HG02973 (cell line): ENCODE data around the gene NEIL3.

Experiments
- ATAC-seq: cut with Tn5 transposase; IDR thresholded peaks from one replicate; pipeline ENCODE4 v1.9.1; 2021; ENCODE audit warnings: moderate library complexity; ENCODE audit not compliant: unreplicated experiment

Gene NEIL3

GRCh38 chr4:177309522-177310371 lies at the start of gene NEIL3:
TSS of gene NEIL3 (plus strand) at chr4:177309874. CDS start at chr4:177309954, 80 bp downstream.
- peak; percentile 89 for ATAC-seq

DNA sequence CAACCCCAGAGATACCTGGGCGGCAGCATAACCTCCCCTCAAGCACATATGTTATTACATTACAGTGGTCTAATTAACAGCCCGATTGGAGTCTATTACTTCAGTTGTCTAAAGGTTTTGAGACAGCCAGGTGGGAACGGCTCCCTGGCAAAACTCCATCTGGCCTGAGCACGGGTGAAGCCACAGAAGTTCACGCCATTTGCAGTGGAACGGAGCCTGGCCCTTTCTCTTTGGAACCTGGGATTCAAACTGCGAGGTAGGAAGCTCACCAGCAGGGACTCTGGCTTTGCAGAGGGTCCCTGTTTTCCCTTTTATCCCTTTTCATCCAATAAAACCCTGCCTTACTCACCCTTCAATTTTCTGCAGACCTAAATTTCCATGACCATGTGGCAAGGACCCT lies 45.9 kb upstream of the NEIL3 start:
- ATAC-seq, result no peak

DNA sequence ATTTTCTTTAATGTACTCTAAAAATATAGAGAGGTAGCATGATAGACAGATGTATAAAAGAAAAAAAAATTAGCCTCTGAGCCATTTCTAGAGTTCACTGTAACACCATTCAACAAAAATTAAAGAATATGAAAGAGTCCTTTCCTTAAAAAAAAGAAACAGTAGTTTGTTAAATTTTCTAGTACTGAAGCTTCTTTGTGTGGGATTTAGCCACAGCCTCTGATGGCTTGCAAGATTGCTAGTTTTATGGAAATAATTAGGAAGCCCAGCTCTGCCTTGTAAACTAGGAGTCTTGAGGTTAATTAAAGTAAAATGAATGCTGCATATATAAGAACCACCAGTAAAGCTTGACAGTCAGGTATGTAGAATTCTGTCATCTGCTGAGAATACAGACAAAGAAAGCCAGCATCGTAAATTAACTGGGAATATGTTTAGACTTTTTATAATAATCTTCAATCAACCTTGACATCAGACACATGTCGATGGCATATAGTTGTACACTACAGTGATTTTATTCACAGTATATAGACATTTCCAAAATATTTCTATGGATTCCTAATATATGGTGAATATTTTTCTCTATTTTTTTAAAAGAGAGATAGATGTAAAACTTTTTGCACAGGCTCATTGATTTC lies 44.8 kb upstream of the NEIL3 start:
- no peak for ATAC-seq

GRCh38 chr4:177265729-177266128 lies 43.9 kb upstream of the NEIL3 start:
- no peak for ATAC-seq

- no peak for ATAC-seq
Measured at GRCh38 chr4:177266506-177266905, 43.2 kb upstream of the NEIL3 start.

- no peak for ATAC-seq
Measured at GRCh38 chr4:177267911-177268310, 41.8 kb upstream of the NEIL3 start.

GRCh38 chr4:177271091-177271490 lies 38.6 kb upstream of the NEIL3 start:
- no peak for ATAC-seq

- ATAC-seq, result no peak
Measured at GRCh38 chr4:177271915-177272766, 37.5 kb upstream of the NEIL3 start.

DNA sequence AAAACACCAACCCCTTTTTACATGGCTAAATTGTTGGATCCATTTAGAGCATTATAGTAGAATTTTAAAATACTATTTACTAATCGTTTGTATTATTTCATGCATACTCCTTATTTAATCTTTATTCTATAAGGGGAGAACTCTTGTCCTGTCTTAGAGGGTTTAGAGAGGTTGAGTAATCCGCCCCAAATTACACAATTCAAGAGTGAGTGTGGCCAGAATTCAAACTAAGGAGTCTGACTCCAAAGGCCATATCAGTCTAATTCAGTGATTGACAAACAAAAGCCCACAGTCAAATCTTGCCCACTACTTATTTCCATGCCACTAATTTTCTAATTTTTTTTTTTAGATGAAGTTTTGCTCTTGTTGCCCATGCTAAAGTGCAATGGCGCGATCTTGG lies 33.7 kb upstream of the NEIL3 start:
- ATAC-seq, result no peak

DNA sequence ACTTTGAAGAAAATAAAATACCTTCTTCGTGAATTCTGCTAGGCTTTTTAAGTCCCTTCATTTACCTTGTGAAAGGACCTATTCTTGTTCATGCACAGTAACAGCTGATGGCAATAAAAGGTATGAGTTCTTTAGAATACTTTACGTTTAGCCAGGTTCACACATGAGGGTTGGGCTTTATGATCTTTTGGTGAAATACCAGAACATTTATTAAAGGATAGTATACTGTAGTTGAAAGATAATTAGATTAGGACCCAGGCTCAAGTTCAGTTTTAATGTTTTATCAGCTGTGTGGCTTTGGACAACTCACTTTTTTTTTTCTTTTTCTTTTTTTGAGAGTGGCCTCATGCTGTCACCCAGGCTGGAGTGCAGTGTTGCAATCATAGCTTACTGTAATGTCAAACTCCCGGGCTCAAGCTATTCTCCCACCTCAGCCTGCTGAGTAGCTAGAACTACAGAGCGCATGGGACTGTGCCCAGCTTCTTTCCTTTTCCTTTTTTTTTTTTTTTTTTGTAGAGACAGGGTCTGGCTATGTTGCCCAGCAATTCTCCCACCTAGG lies 28.2 kb upstream of the NEIL3 start:
- ATAC-seq, result no peak

- no peak for ATAC-seq
Measured at GRCh38 chr4:177282284-177282835, 27.3 kb upstream of the NEIL3 start.

DNA sequence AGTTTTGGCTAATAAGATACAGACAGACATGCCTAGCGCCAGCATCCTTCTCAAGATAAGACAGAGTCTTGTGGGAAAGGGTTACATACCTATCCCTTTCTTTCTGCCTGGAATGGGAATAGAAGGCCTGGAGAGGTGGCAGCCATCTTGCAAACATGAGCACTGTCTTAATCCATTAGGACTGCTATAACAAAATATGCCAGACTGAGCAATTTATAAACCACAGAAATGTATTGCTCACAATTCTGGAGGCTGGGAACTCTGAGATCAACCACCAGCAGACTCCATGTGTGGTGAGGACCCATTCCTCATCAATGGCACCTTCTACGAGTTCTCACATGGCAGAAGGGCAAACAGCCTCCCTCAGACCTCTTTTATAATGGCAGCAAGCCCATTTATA lies 26.5 kb upstream of the NEIL3 start:
- ATAC-seq, result no peak

DNA sequence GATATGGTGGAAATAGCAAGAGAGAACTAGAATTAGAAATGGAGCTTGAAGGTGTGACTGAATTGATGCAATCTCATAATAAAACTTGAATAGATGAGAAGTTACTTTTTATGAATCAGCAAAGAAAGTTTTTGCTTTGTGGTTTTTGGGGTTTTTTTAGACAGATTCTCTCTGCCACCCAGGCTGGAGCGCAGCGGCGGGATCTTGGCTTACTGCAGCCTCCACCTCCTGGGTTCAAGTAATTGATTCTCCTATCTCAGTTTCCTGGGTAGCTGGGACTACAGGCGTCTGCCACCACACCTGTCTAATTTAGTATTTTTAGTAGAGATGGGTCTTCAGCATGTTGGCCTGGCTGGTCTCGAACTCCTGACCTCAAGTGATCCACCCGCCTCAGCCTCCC lies 23.7 kb upstream of the NEIL3 start:
- no peak for ATAC-seq

GRCh38 chr4:177287255-177287654 lies 22.4 kb upstream of the NEIL3 start:
- no peak for ATAC-seq

GRCh38 chr4:177288335-177288734 lies 21.3 kb upstream of the NEIL3 start:
- ATAC-seq, result no peak

- no peak for ATAC-seq
Measured at GRCh38 chr4:177290780-177291179, 18.9 kb upstream of the NEIL3 start.

DNA sequence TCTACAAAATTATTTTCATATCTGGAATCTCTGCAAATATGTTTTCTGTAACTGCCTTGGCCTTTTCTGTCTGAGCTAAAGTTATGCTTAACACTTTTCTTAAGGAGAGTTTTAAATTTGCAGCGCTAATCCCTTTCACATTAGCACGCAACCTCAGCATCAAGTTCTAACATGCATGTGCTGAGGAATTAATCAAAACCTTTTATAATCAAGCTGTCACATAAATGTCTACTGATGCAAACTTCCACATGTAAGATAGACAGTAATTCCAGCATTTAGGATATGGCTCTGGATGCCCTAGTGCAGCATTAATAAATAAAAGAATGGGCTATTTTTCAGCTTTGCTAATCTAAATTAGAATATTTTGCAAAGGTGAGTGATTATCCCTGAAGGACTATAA lies 17.5 kb upstream of the NEIL3 start:
- no peak for ATAC-seq

GRCh38 chr4:177293208-177294033 lies 16.3 kb upstream of the NEIL3 start:
- ATAC-seq, result no peak

DNA sequence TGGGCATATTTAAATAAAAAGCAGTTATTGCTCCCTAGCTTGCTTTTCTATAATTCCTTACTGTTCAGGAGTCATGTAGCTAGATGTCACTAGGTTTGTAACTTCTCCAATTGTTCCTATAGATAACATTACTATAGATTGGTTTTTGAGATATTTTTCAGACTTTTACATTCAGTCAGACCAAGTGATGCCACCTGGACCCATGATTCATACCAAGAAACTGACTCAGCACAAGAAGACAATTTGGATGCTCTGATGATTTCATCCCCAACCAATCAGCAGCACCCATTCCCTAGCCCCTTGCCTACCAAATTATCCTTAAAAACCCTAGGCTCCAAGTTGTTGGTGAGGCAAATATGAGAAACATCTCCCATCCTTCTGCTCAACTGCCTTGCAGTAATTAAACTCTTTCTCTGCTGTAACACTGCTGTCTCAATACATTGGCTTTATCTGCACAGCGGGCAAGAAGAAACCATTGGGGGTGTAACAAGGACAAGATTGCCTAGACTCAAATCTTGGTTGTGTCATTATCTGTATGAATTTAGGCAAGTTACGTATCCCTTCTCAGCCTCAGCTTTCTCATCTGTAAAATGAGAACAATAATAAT lies 11.8 kb upstream of the NEIL3 start:
- ATAC-seq, result no peak
